SU-DHL-6 (cell line): ENCODE data around the gene PPARG.

Experiments used
- H2AFZ ChIP-seq: fragments of 200-600 bp; sonication (generic); 2 replicates; pipeline ENCODE4 v1.6.1; 2014; ENCODE audit warnings: low read depth, mild to moderate bottlenecking, moderate library complexity, mixed read lengths, antibody characterized with exemption, low read length; ENCODE audit not compliant: severe bottlenecking
- H3F3A ChIP-seq: fragments of 200-600 bp; shearing (Covaris generic); 2 replicates; pipeline ENCODE4 v1.6.0; 2016; ENCODE audit warnings: antibody characterized with exemption, mild to moderate bottlenecking; ENCODE audit not compliant: insufficient read depth
- H3K27ac ChIP-seq: fragments of 200-600 bp; sonication (generic); 2 replicates; pipeline ENCODE4 v1.5.1; 2016; ENCODE audit warnings: low read depth, mild to moderate bottlenecking, low read length, moderate library complexity, mixed read lengths
- H3K27me3 ChIP-seq: fragments of 200-600 bp; sonication (generic), shearing (Covaris generic); 2 replicates; pipeline ENCODE4 v1.6.0; 2014; ENCODE audit warnings: mild to moderate bottlenecking, low read length
- H3K36me3 ChIP-seq: fragments of 200-600 bp; sonication (generic); 2 replicates; pipeline ENCODE4 v1.6.1; 2014; ENCODE audit warnings: mild to moderate bottlenecking, low read length, mixed read lengths
- H3K4me2 ChIP-seq: fragments of 300-600, 200-600 bp; shearing (Covaris generic), sonication (generic); 2 replicates; pipeline ENCODE4 v1.6.0; 2014; ENCODE audit warnings: low read length, low read depth, mild to moderate bottlenecking; ENCODE audit not compliant: poor library complexity, severe bottlenecking
- H3K4me3 ChIP-seq: fragments of 200-600 bp; sonication (generic); 2 replicates; pipeline ENCODE4 v1.5.1; 2014; ENCODE audit warnings: antibody characterized with exemption, low read length, mild to moderate bottlenecking, mixed read lengths; ENCODE audit not compliant: insufficient read depth, poor library complexity, severe bottlenecking
- H3K79me2 ChIP-seq: fragments of 200-600 bp; sonication (generic); 2 replicates; pipeline ENCODE4 v1.6.1; 2014; ENCODE audit warnings: mild to moderate bottlenecking, low read length, moderate library complexity; ENCODE audit not compliant: insufficient read depth
- H3K9ac ChIP-seq: fragments of 200-600 bp; sonication (generic); 2 replicates; pipeline ENCODE4 v1.7.0; 2014; ENCODE audit warnings: mild to moderate bottlenecking, low read length
- H3K9me2 ChIP-seq: fragments of 200-600 bp; sonication (generic); replicated peaks from 2 replicates; pipeline ENCODE4 v1.6.1; 2014; ENCODE audit warnings: low read length; ENCODE audit not compliant: insufficient read depth
- H3K9me3 ChIP-seq: fragments of 200-600 bp; sonication (generic); 2 replicates; pipeline ENCODE4 v1.6.1; 2014; ENCODE audit warnings: low read length, mixed read lengths; ENCODE audit not compliant: insufficient read depth
- H4K20me1 ChIP-seq: fragments of 200-600 bp; sonication (generic); 2 replicates; pipeline ENCODE4 v1.6.1; 2014; ENCODE audit warnings: low read depth, mild to moderate bottlenecking, antibody characterized with exemption, low read length, moderate library complexity, mixed read lengths
- EZH2phosphoT487 ChIP-seq: fragments of 200-600 bp; sonication (generic), shearing (Covaris generic); conservative IDR thresholded peaks from 2 replicates; pipeline ENCODE4 v1.6.1; 2018; ENCODE audit warnings: mild to moderate bottlenecking, antibody characterized with exemption, low read length, moderate library complexity, mixed read lengths
- TF ChIP-seq, protein P1 (sequence below): fragments of 200-600 bp; sonication (generic); IDR thresholded peaks from one replicate; pipeline ENCODE4 v1.5.1; 2017; ENCODE audit warnings: antibody characterized with exemption, mild to moderate bottlenecking, low read length, moderate library complexity; ENCODE audit not compliant: insufficient read depth, poor library complexity, severe bottlenecking

Gene PPARG

DNA sequence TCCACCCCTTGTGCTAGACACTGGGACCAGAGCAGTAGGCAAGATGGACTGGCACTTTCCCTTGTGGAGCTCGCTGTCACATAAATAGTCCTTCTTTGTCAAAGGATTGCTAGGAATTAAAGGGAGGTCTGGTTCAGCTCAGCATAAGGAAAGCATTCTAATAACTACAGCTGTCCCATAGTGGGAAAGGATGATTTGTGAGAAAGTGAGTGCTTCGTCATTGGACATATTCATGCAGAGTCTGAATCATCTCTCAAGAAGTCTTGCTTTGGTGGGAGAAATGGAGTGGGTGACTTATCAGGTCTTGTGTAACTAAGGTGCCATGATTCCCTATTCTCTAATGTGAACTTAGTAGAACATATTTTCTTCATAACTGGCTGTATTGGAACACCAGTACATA, 14.7 kb downstream of the PPARG start:
- Histone ChIP-seq H3K27me3 (no peaks in the 10 kb centered on the region), H3K9me2 (no peaks in the 10 kb centered on the region), H3K36me3 (no peaks in the 10 kb centered on the region), H3K4me3 (no peak overlapping the region), H3K79me2 (no peaks in the 10 kb centered on the region), H3K9me3 (no peaks in the 10 kb centered on the region), H3K27ac (no peak overlapping the region), H2AFZ (no peak overlapping the region), H3F3A (no peaks in the 10 kb centered on the region), H3K9ac (no peak overlapping the region), H4K20me1 (no peaks in the 10 kb centered on the region), H3K4me2 (no peak overlapping the region)
- TF ChIP-seq, protein P1, sequence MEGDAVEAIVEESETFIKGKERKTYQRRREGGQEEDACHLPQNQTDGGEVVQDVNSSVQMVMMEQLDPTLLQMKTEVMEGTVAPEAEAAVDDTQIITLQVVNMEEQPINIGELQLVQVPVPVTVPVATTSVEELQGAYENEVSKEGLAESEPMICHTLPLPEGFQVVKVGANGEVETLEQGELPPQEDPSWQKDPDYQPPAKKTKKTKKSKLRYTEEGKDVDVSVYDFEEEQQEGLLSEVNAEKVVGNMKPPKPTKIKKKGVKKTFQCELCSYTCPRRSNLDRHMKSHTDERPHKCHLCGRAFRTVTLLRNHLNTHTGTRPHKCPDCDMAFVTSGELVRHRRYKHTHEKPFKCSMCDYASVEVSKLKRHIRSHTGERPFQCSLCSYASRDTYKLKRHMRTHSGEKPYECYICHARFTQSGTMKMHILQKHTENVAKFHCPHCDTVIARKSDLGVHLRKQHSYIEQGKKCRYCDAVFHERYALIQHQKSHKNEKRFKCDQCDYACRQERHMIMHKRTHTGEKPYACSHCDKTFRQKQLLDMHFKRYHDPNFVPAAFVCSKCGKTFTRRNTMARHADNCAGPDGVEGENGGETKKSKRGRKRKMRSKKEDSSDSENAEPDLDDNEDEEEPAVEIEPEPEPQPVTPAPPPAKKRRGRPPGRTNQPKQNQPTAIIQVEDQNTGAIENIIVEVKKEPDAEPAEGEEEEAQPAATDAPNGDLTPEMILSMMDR: no peak
- no peak for TF ChIP-seq EZH2phosphoT487

DNA sequence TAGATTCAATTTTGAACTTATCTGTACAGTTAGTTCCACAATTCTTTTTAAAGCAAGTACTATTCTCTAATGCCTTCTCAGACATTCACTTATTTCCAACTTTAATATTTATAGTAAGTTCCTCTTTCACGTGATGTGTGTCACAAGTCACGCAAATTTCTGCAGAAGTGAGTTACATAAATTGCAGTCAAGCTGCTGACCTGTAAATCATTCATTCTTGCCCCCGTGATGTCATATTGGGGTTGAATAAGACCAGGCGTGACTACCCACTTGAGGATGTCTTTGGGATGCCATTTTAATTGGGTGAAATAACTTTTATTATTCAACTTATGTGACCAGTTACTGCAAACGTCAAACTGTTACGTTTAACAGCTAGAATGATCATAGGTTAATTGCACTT, 15.1 kb downstream of the PPARG start:
- H4K20me1 ChIP-seq: no peaks in the 10 kb centered on the region
- H3K4me3 ChIP-seq: no peak overlapping the region
- H3K36me3 ChIP-seq: no peaks in the 10 kb centered on the region
- H3K9me2 ChIP-seq: no peaks in the 10 kb centered on the region
- no peak overlapping the region for H3K27ac ChIP-seq
- H3K9ac ChIP-seq: no peak overlapping the region
- no peaks in the 10 kb centered on the region for H3K27me3 ChIP-seq
- no peak for TF ChIP-seq EZH2phosphoT487
- TF ChIP-seq, protein P1: no peak
- H3K9me3 ChIP-seq: no peaks in the 10 kb centered on the region
- no peak overlapping the region for H2AFZ ChIP-seq
- no peaks in the 10 kb centered on the region for H3F3A ChIP-seq
- no peaks in the 10 kb centered on the region for H3K79me2 ChIP-seq
- H3K4me2 ChIP-seq: no peak overlapping the region

DNA sequence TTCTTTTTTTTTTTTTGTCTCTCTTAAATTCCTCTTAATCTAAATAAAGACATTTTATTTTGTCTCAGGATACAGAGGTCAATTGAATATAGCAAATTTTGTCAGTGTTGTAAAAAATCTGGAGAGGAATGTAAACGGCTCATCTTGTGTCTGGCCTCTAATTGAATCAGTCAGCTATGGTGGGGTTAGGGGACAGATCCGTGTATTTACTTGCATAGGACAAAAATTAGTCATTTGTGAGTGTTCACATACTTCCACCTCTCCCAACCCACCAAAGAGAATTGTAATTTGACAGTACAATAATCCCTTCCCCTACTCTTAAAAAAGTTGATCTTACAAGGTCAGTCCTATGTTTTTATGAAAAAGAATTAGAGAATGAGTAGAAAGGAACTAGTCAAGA, 18.3 kb downstream of the PPARG start:
- Histone ChIP-seq H3K36me3 (no peaks in the 10 kb centered on the region), H3K79me2 (no peaks in the 10 kb centered on the region), H3K4me3 (no peak overlapping the region), H3K4me2 (no peak overlapping the region), H3K9me3 (no peaks in the 10 kb centered on the region), H3F3A (no peaks in the 10 kb centered on the region), H3K9ac (no peak overlapping the region), H3K27me3 (no peaks in the 10 kb centered on the region), H2AFZ (no peak overlapping the region), H3K9me2 (no peaks in the 10 kb centered on the region), H4K20me1 (no peaks in the 10 kb centered on the region), H3K27ac (no peak overlapping the region)
- no peak for TF ChIP-seq EZH2phosphoT487
- TF ChIP-seq, protein P1: no peak
